ENCODE measurements around the gene IDH3A. TPM values are rescaled to one million over a fixed set of nuclear protein-coding genes. Genes with fewer than 3 reads are reported as not detected.

The IDH3A gene
- total and polyA plus RNA-seq, 3 donors from 2014 or later = 88.9 to 120 (median 119) TPM

DNA sequence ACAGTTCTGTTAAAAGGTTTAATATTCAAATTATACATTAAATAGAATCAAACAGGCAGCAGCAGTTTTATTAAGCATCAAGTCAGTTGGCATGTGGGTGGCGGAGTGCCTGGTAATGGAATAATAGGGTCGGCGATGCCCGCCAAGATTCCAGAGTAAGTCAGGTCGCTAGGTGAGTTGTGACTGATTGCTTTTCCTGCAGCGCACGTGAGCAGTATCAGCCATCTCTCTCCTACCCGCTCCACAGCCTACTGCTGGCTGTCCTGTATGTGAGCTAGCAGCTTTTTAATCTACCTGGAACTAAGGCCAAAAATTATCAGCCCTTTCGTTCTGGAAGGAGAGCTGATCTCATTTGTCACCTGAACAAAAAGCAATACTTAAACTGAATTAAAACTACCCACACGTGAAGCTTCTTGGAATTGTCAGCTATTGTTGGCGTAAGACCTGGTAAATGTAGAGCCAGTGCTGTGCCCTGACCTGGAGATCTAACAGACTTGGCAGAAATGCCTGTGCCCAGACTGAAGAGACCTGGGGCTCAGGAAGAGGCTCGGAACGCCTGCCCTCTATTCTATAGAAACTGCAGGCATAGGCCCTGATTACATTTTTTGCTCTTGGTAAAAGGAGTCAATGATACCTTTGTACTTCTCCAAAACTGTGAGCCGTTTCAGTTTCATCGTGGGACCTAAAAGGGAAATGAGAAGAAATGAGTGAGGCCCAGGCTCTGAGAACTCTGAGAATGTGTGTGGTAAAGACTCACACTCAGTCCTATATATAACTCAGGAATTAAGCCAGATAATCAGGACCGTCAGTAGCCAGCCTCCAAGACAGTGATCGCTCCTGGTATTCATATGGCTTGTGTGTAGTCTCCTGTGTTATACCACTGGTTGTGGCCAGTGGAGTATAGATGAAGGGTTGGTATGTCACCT lies 21.9 kb downstream of the IDH3A start:
- no peaks in the 10 kb centered on the region for H3K36me3 ChIP-seq (ENCODE audit: low read depth, missing control alignments)
- WGBS, 2 donors = 86 to 87% methylated on average over 17 of the region's 17 CpGs
- peak overlapping the region in 1 of 2 donors; percentile 15 for H3K27ac ChIP-seq
- intact Hi-C loops (cut with DNase I; ENCODE audit: low total_unique reads) = no loop called here
- no peak overlapping the region for H3K4me3 ChIP-seq
- DNase-seq = no peak
- H3K9me3 ChIP-seq = no peaks in the 10 kb centered on the region
- H3K4me1 ChIP-seq = peaks cover 2% of the 10 kb centered on the region
- TF ChIP-seq, protein P1, sequence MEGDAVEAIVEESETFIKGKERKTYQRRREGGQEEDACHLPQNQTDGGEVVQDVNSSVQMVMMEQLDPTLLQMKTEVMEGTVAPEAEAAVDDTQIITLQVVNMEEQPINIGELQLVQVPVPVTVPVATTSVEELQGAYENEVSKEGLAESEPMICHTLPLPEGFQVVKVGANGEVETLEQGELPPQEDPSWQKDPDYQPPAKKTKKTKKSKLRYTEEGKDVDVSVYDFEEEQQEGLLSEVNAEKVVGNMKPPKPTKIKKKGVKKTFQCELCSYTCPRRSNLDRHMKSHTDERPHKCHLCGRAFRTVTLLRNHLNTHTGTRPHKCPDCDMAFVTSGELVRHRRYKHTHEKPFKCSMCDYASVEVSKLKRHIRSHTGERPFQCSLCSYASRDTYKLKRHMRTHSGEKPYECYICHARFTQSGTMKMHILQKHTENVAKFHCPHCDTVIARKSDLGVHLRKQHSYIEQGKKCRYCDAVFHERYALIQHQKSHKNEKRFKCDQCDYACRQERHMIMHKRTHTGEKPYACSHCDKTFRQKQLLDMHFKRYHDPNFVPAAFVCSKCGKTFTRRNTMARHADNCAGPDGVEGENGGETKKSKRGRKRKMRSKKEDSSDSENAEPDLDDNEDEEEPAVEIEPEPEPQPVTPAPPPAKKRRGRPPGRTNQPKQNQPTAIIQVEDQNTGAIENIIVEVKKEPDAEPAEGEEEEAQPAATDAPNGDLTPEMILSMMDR (IDR thresholded peaks at IDR 0.05) = no peak
- TF ChIP-seq POLR2A (IDR thresholded peaks at IDR 0.05) = no peak
- no peaks in the 10 kb centered on the region for H3K27me3 ChIP-seq

DNA sequence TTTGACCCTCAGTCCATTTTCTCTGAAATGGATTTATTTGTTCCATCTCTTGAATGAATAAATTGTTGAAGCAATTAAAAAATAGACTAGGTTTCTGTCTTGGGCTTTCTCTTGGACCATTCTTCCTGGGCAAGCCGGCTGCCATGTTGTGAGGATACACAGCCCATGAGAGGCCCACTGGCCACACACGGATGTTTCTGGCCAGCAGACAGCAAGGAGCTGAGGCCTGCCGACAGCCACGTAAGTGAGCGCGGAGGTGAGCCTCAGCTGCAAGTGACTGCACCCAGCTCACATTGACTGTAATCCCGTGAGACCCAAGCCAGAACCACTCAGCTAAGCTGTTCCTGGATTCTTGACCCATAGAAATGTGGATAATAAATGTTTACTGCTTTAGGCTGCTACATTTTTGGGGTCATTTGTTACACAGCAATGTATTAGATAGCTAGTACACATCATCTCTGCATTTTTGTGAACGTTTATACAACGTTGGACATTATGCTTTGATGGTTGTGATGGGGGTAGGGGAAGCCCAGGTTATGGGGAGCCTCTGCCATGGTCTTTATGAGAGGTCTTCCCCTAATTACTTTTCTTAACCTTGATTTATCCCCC lies 22.8 kb downstream of the IDH3A start:
- H3K4me3 ChIP-seq = no peak overlapping the region
- H3K27ac ChIP-seq = peak overlapping the region; percentile 4 to 40
- H3K27me3 ChIP-seq = no peaks in the 10 kb centered on the region
- H3K36me3 ChIP-seq (ENCODE audit: low read depth, missing control alignments) = no peaks in the 10 kb centered on the region
- TF ChIP-seq POLR2A (IDR thresholded peaks at IDR 0.05) = no peak
- TF ChIP-seq, protein P1 (IDR thresholded peaks at IDR 0.05) = no peak
- intact Hi-C loops (cut with DNase I; ENCODE audit: low total_unique reads) = no loop called here
- no peaks in the 10 kb centered on the region for H3K9me3 ChIP-seq
- WGBS, 2 donors = 90 to 94% methylated on average over 9 of the region's 9 CpGs
- peaks cover 2% of the 10 kb centered on the region for H3K4me1 ChIP-seq
- DNase-seq = no peak

DNA sequence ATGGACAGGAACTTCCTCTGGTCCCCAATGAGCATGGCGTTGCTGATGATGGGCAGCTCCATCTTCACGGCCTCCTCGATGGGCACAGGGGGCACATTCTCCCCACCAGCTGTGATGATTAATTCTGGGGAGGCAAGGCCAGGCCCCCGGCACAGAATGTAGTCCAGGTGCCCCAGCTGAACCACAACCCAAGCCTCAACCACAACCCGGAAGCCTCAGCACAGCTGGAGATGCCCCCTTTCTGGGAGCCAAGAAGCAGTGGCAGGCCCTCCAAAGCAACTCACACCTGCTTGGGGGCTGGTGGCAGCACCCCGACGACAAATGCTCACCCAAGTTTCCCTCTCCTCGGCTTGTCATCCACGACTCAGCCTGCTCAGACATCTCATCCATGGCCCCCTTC lies 25.2 kb downstream of the IDH3A start:
- 87 to 91% methylated on average over 6 to 9 of the region's 9 CpGs for WGBS, 2 donors
- Histone ChIP-seq H3K27ac (no peak overlapping the region), H3K36me3 (ENCODE audit: low read depth, missing control alignments) (no peaks in the 10 kb centered on the region), H3K27me3 (no peaks in the 10 kb centered on the region), H3K9me3 (no peaks in the 10 kb centered on the region), H3K4me1 (peaks cover 2% of the 10 kb centered on the region), H3K4me3 (no peak overlapping the region)
- no peak for TF ChIP-seq POLR2A (IDR thresholded peaks at IDR 0.05)
- TF ChIP-seq, protein P1 (IDR thresholded peaks at IDR 0.05) = no peak
- intact Hi-C loops (cut with DNase I; ENCODE audit: low total_unique reads) = no loop called here
- DNase-seq = no peak

DNA sequence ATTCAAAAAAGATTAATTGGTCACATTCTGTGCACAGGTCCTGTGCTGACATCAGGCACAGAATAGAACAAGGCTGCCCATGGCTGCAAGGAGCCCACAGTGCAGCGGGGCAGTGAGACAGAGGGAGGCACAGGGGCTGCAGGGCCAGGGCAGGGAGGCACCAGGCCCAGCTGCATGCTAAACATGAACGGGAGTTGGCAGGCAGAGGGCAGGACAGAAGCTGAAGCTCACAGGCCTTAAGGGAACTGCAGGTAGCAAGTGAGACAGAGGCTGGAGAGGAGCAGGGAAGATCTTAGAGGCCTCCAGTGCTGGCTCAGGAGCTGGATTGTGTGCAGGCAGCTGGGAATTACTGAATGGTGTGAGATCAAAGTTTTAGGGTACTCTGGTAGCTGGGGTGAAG lies 26.2 kb downstream of the IDH3A start:
- no peak overlapping the region for H3K27ac ChIP-seq
- DNase-seq = no peak
- H3K9me3 ChIP-seq = no peaks in the 10 kb centered on the region
- no peaks in the 10 kb centered on the region for H3K27me3 ChIP-seq
- intact Hi-C loops (cut with DNase I; ENCODE audit: low total_unique reads) = no loop called here
- peaks cover 2% of the 10 kb centered on the region for H3K4me1 ChIP-seq
- TF ChIP-seq, protein P1 (IDR thresholded peaks at IDR 0.05) = no peak
- no peak for TF ChIP-seq POLR2A (IDR thresholded peaks at IDR 0.05)
- no peak overlapping the region for H3K4me3 ChIP-seq
- 17 to 77% methylated on average over 2 of the region's 2 CpGs for WGBS, 2 donors
- no peaks in the 10 kb centered on the region for H3K36me3 ChIP-seq (ENCODE audit: low read depth, missing control alignments)
